Stomach smooth muscle (tissue), 2 donors: Measurements from ENCODE around the gene MYBPC2.

Source experiments
- H3K27ac ChIP-seq: one replicate; pipeline ENCODE4 v1.7.0; 2013; ENCODE audit warnings: mild to moderate bottlenecking, low read length, inconsistent platforms
- H3K27me3 ChIP-seq, 2 donors: one replicate each; pipeline ENCODE4 v1.7.0; 2013; ENCODE audit warnings: low read length in 2 of 2; ENCODE audit not compliant: insufficient read depth in 2 of 2, control insufficient read depth in 1 of 2
- H3K36me3 ChIP-seq, 2 donors: one replicate each; pipeline ENCODE4 v1.7.0; 2013; ENCODE audit warnings: low read length in 2 of 2; ENCODE audit not compliant: control insufficient read depth in 2 of 2, insufficient read depth in 2 of 2
- H3K4me1 ChIP-seq: one replicate; pipeline ENCODE4 v1.7.0; 2013; ENCODE audit warnings: low read length; ENCODE audit not compliant: control insufficient read depth, insufficient read depth
- H3K4me3 ChIP-seq, 2 donors: one replicate each; pipeline ENCODE4 v1.7.0; 2013; ENCODE audit warnings: low read length in 2 of 2
- H3K9ac ChIP-seq, 2 donors: one replicate each; pipeline ENCODE4 v1.7.0; 2013; ENCODE audit warnings: low read length in 2 of 2, mild to moderate bottlenecking in 1 of 2
- H3K9me3 ChIP-seq, 2 donors: one replicate each; pipeline ENCODE4 v1.7.0; 2013; ENCODE audit warnings: low read length in 2 of 2; ENCODE audit not compliant: control insufficient read depth in 2 of 2
- donor health status: healthy.
- donor health status: Pancreatic carcinoma.

The MYBPC2 gene

GRCh38 chr19:50419580-50420035 is 13.1 kb upstream of the MYBPC2 start:
- Histone ChIP-seq H3K27me3 (peaks cover 38 to 41% of the 10 kb centered on the region in 2 donors), H3K4me3 (no peak overlapping the region), H3K9ac (no peak overlapping the region), H3K27ac (no peak overlapping the region), H3K36me3 (no peaks in the 10 kb centered on the region), H3K9me3 (no peaks in the 10 kb centered on the region), H3K4me1 (peaks cover 6% of the 10 kb centered on the region)

DNA sequence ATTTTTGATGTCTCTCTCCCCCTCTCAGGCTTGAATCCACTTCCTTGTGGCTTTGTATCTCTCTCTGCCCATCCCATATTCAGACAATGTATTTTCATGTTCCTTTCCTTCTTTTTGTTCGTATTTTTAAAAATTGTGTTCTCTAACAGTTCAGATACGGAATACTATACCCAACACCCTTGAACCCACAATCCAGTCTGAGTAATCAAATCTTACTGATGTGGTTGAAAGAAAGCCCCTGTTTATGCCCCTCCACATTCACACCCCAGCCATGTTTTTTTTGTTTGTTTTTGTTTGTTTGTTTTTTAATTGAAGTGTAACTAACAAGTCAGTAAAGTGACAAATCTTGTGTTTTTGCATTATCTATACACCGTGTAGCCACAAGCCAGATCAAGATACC is 12.6 kb upstream of the MYBPC2 start:
- Histone ChIP-seq H3K27ac (no peak overlapping the region), H3K4me3 (no peak overlapping the region), H3K36me3 (no peaks in the 10 kb centered on the region), H3K9ac (no peak overlapping the region), H3K27me3 (peaks cover 38 to 41% of the 10 kb centered on the region in 2 donors), H3K9me3 (no peaks in the 10 kb centered on the region), H3K4me1 (peaks cover 5% of the 10 kb centered on the region)

- H3K9me3 ChIP-seq: no peaks in the 10 kb centered on the region
- no peak overlapping the region for H3K4me3 ChIP-seq
- H3K9ac ChIP-seq: no peak overlapping the region
- peaks cover 38 to 41% of the 10 kb centered on the region in 2 donors for H3K27me3 ChIP-seq
- H3K36me3 ChIP-seq: no peaks in the 10 kb centered on the region
- H3K27ac ChIP-seq: no peak overlapping the region
- peaks cover 5% of the 10 kb centered on the region for H3K4me1 ChIP-seq
Measured at GRCh38 chr19:50420808-50421207, 11.9 kb upstream of the MYBPC2 start.

GRCh38 chr19:50422397-50423278 is 10.1 kb upstream of the MYBPC2 start:
- H3K4me1 ChIP-seq: peaks cover 5% of the 10 kb centered on the region
- H3K27ac ChIP-seq: no peak overlapping the region
- no peak overlapping the region for H3K4me3 ChIP-seq
- H3K9me3 ChIP-seq: no peaks in the 10 kb centered on the region
- no peak overlapping the region for H3K9ac ChIP-seq
- peaks cover 38 to 44% of the 10 kb centered on the region in 2 donors for H3K27me3 ChIP-seq
- H3K36me3 ChIP-seq: no peaks in the 10 kb centered on the region

- Histone ChIP-seq H3K36me3 (no peaks in the 10 kb centered on the region), H3K4me3 (no peak overlapping the region), H3K27ac (no peak overlapping the region), H3K9ac (no peak overlapping the region), H3K27me3 (peaks cover 37% of the 10 kb centered on the region in 2 donors), H3K4me1 (peaks cover 12% of the 10 kb centered on the region), H3K9me3 (no peaks in the 10 kb centered on the region)
Measured at GRCh38 chr19:50423279-50424113, 9.2 kb upstream of the MYBPC2 start.

- Histone ChIP-seq H3K36me3 (no peaks in the 10 kb centered on the region), H3K9me3 (no peaks in the 10 kb centered on the region), H3K4me1 (peaks cover 7% of the 10 kb centered on the region), H3K27ac (no peak overlapping the region), H3K9ac (no peak overlapping the region), H3K4me3 (no peak overlapping the region), H3K27me3 (peaks cover 24 to 34% of the 10 kb centered on the region in 2 donors)
Measured at GRCh38 chr19:50425581-50425980, 7.1 kb upstream of the MYBPC2 start.

- Histone ChIP-seq H3K9me3 (no peaks in the 10 kb centered on the region), H3K4me3 (no peak overlapping the region), H3K36me3 (no peaks in the 10 kb centered on the region), H3K9ac (no peak overlapping the region), H3K27ac (no peak overlapping the region), H3K4me1 (peaks cover 16% of the 10 kb centered on the region), H3K27me3 (peaks cover 26 to 33% of the 10 kb centered on the region in 2 donors)
Measured at GRCh38 chr19:50427318-50427925, 5.3 kb upstream of the MYBPC2 start.

DNA sequence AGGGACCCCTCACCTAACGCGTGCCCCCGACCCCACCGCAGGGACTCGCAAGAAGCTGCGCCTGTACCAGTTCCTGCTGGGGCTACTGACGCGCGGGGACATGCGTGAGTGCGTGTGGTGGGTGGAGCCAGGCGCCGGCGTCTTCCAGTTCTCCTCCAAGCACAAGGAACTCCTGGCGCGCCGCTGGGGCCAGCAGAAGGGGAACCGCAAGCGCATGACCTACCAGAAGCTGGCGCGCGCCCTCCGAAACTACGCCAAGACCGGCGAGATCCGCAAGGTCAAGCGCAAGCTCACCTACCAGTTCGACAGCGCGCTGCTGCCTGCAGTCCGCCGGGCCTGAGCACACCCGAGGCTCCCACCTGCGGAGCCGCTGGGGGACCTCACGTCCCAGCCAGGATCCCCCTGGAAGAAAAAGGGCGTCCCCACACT is 4.7 kb upstream of the MYBPC2 start:
- peaks cover 17% of the 10 kb centered on the region for H3K4me1 ChIP-seq
- peak overlapping the region in 1 of 2 donors; percentile 31 for H3K9ac ChIP-seq

DNA sequence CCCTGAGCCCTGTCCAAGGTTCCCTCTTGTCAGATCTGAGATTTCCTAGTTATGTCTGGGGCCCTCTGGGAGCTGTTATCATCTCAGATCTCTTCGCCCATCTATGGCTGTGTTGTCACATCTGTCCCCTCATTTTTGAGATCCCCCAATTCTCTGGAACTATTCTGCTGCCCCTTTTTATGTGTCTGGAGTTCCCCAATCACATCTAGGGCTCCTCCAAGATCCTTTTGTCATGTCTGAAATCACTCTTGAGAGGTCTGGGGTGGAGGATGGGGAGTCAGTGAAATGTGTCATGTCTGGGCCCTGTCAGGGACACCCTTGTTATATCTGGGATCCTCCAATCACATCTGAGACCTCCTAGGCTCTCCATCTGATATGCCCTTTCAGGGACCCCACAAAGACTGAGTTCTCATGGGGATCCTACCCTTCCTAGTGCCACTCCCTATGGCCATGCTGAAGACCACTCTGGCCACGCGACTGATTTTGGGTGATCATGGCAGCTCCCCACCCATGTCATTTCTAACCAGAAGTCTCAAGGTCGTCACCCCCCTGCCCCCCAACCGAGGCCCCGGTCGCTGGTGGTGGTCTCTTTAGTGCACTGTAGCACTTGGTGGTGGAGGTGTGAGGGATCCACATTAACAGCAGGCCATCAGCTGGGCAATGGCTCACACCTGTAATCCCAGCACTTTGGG is 3.8 kb upstream of the MYBPC2 start:
- Histone ChIP-seq H3K9me3 (no peaks in the 10 kb centered on the region), H3K27me3 (peaks cover 34 to 37% of the 10 kb centered on the region in 2 donors), H3K4me1 (peaks cover 17% of the 10 kb centered on the region), H3K4me3 (no peak overlapping the region), H3K27ac (no peak overlapping the region), H3K36me3 (no peaks in the 10 kb centered on the region), H3K9ac (no peak overlapping the region)

More for the DNA sequence above, 4.7 kb upstream of the MYBPC2 start:
- H3K27me3 ChIP-seq: peaks cover 29 to 36% of the 10 kb centered on the region in 2 donors
- no peak overlapping the region for H3K27ac ChIP-seq
- no peaks in the 10 kb centered on the region for H3K36me3 ChIP-seq
- H3K4me3 ChIP-seq: peak overlapping the region in 1 of 2 donors; percentile 40
- no peaks in the 10 kb centered on the region for H3K9me3 ChIP-seq

DNA sequence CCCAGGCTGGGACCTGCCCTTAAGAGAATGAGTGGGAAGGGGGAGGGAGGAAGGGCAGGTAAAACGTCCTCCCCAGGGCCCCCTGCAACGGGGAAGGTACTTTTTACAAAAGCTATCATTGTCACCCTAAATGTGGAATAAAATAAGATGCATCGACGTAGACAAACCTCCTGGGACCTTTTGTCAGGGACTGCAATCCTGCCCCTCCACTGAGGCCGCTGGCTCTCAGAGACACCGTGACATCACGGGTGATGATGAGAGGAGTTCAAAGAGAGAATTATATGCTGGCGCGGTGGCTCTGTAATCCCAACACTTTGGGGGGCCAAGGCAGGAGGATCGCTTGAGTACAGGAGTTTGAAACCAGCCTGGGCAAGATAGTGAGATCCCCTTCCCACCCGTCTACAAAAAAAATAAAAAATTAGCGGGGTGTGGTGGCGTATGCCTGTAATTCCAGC is 1.8 kb upstream of the MYBPC2 start:
- Histone ChIP-seq H3K9me3 (no peaks in the 10 kb centered on the region), H3K9ac (peak overlapping the region; percentile 41 to 58), H3K27ac (no peak overlapping the region), H3K4me1 (peaks cover 17% of the 10 kb centered on the region), H3K27me3 (peaks cover 41 to 44% of the 10 kb centered on the region in 2 donors), H3K36me3 (no peaks in the 10 kb centered on the region), H3K4me3 (peak overlapping the region; percentile 70 to 79)
